H9 (cell line): ENCODE data around the gene PPP1R14C. TPM values are rescaled to one million over a fixed set of nuclear protein-coding genes. Genes with fewer than 3 reads are reported as not detected.

Experiments used
- DNase-seq: peaks from one replicate; pipeline ENCODE4 v3.0.0-alpha.2; 2017
- H2AFZ ChIP-seq: one replicate; pipeline ENCODE4 v1.6.1; 2013; ENCODE audit warnings: mild to moderate bottlenecking, low read length, control low read depth, moderate library complexity
- H2AK5ac ChIP-seq: 2 replicates; pipeline ENCODE4 v1.6.1; 2013; ENCODE audit warnings: low read length, control low read depth, mixed read lengths; ENCODE audit not compliant: insufficient read length
- H2BK120ac ChIP-seq: one replicate; pipeline ENCODE4 v1.6.1; 2013; ENCODE audit warnings: low read depth, mild to moderate bottlenecking, low read length, control low read depth, inconsistent platforms; ENCODE audit not compliant: poor library complexity, severe bottlenecking
- H2BK12ac ChIP-seq: 2 replicates; pipeline ENCODE4 v1.6.1; 2013; ENCODE audit warnings: low read length, control low read depth, mixed read lengths, low read depth; ENCODE audit not compliant: insufficient read length
- H2BK15ac ChIP-seq: 2 replicates; pipeline ENCODE4 v1.6.1; 2013; ENCODE audit warnings: low read depth, low read length, control low read depth
- H2BK20ac ChIP-seq: one replicate; pipeline ENCODE4 v1.6.1; 2013; ENCODE audit warnings: low read depth, mild to moderate bottlenecking, low read length, control low read depth, inconsistent platforms; ENCODE audit not compliant: poor library complexity, severe bottlenecking
- H2BK5ac ChIP-seq: 2 replicates; pipeline ENCODE4 v1.6.1; 2013; ENCODE audit warnings: low read length, control low read depth, mixed read lengths; ENCODE audit not compliant: insufficient read length
- H3K14ac ChIP-seq: 2 replicates; pipeline ENCODE4 v1.6.1; 2013; ENCODE audit warnings: low read length, control low read depth; ENCODE audit not compliant: insufficient read depth
- H3K18ac ChIP-seq: 2 replicates; pipeline ENCODE4 v1.6.1; 2013; ENCODE audit warnings: low read depth, mild to moderate bottlenecking, mixed read lengths, low read length, control low read depth; ENCODE audit not compliant: insufficient read length
- H3K23ac ChIP-seq: 2 replicates; pipeline ENCODE4 v1.6.1; 2013; ENCODE audit warnings: low read length, control low read depth, mixed read lengths, low read depth; ENCODE audit not compliant: insufficient read length
- H3K23me2 ChIP-seq: 2 replicates; pipeline ENCODE4 v1.6.1; 2013; ENCODE audit warnings: low read depth, mild to moderate bottlenecking, mixed read lengths, low read length, control low read depth; ENCODE audit not compliant: insufficient read length, poor library complexity, severe bottlenecking
- H3K27ac ChIP-seq: 2 replicates; pipeline ENCODE4 v1.5.1; 2013; ENCODE audit warnings: low read length, control low read depth, mixed read lengths, low read depth; ENCODE audit not compliant: insufficient read length
- H3K27me3 ChIP-seq: 2 replicates; pipeline ENCODE4 v1.6.1; 2013; ENCODE audit warnings: low read length, control low read depth, inconsistent platforms; ENCODE audit not compliant: insufficient read depth
- H3K4ac ChIP-seq: 2 replicates; pipeline ENCODE4 v1.6.1; 2013; ENCODE audit warnings: low read depth, mild to moderate bottlenecking, control low read depth, inconsistent platforms, low read length, moderate library complexity
- H3K4me1 ChIP-seq: 2 replicates; pipeline ENCODE4 v1.6.1; 2013; ENCODE audit warnings: low read length, control low read depth, inconsistent platforms; ENCODE audit not compliant: insufficient read depth
- H3K4me2 ChIP-seq: 2 replicates; pipeline ENCODE4 v1.6.1; 2013; ENCODE audit warnings: low read length, control low read depth, mixed read lengths; ENCODE audit not compliant: insufficient read length, insufficient read depth
- H3K56ac ChIP-seq: 2 replicates; pipeline ENCODE4 v1.6.1; 2013; ENCODE audit warnings: low read depth, mild to moderate bottlenecking, mixed read lengths, low read length, control low read depth; ENCODE audit not compliant: insufficient read length
- H3K79me1 ChIP-seq: 2 replicates; pipeline ENCODE4 v1.6.1; 2013; ENCODE audit warnings: low read depth, mild to moderate bottlenecking, moderate library complexity, low read length, control low read depth, inconsistent platforms; ENCODE audit not compliant: insufficient read depth, poor library complexity, severe bottlenecking
- H3K79me2 ChIP-seq: 2 replicates; pipeline ENCODE4 v1.6.1; 2013; ENCODE audit warnings: low read length, control low read depth, inconsistent platforms; ENCODE audit not compliant: insufficient read depth
- H3K9ac ChIP-seq: 2 replicates; pipeline ENCODE4 v1.6.1; 2013; ENCODE audit warnings: low read length, control low read depth, mixed read lengths; ENCODE audit not compliant: insufficient read length; ENCODE audit errors: extremely low read depth
- H3K9me3 ChIP-seq: one replicate; pipeline ENCODE4 v1.6.1; 2013; ENCODE audit warnings: low read depth, low read length, inconsistent platforms; ENCODE audit not compliant: control insufficient read depth
- H3T11ph ChIP-seq: one replicate; pipeline ENCODE4 v1.6.1; 2013; ENCODE audit warnings: mild to moderate bottlenecking, low read length, control low read depth, inconsistent platforms
- H4K20me1 ChIP-seq: one replicate; pipeline ENCODE4 v1.6.1; 2013; ENCODE audit not compliant: control insufficient read depth, insufficient read length, insufficient read depth
- H4K5ac ChIP-seq: 2 replicates; pipeline ENCODE4 v1.6.1; 2013; ENCODE audit warnings: low read depth, mild to moderate bottlenecking, mixed read lengths, low read length, control low read depth; ENCODE audit not compliant: insufficient read length
- H4K8ac ChIP-seq: replicated peaks from 2 replicates; pipeline ENCODE4 v1.6.1; 2013; ENCODE audit warnings: low read length, control low read depth, mixed read lengths, low read depth; ENCODE audit not compliant: insufficient read length
- H4K91ac ChIP-seq: 2 replicates; pipeline ENCODE4 v1.6.1; 2013; ENCODE audit warnings: low read depth, mild to moderate bottlenecking, moderate library complexity, mixed read lengths, low read length, control low read depth; ENCODE audit not compliant: insufficient read length
- H3K27ac Mint-ChIP-seq, 3 experiments: 2 replicates in 2 of 3; 3 replicates in 1 of 3; pipeline ENCODE4 v1.8.0; 2020 to 2021; ENCODE audit warnings: mixed read lengths in 3 of 3, mild to moderate bottlenecking in 1 of 3, moderate library complexity in 1 of 3
- H3K27me3 Mint-ChIP-seq: 2 replicates; pipeline ENCODE4 v1.8.0; 2021; ENCODE audit warnings: low read depth, mild to moderate bottlenecking, moderate library complexity, mixed read lengths
- H3K36me3 Mint-ChIP-seq, 3 experiments: 2 replicates in 2 of 3; 3 replicates in 1 of 3; pipeline ENCODE4 v1.8.0; 2020 to 2021; ENCODE audit warnings: low read depth in 3 of 3, mixed read lengths in 3 of 3; ENCODE audit not compliant: insufficient read depth in 1 of 3
- H3K4me1 Mint-ChIP-seq, 2 experiments: 2 replicates each; pipeline ENCODE4 v1.8.0; 2020; ENCODE audit warnings: mixed read lengths in 2 of 2
- H3K4me3 Mint-ChIP-seq, 2 experiments: 2 replicates in 1 of 2; 3 replicates in 1 of 2; pipeline ENCODE4 v1.8.0; 2020 to 2021; ENCODE audit warnings: mild to moderate bottlenecking in 2 of 2, mixed read lengths in 2 of 2, moderate library complexity in 1 of 2
- H3K9me3 Mint-ChIP-seq, 2 experiments: 2 replicates in 1 of 2; 3 replicates in 1 of 2; pipeline ENCODE4 v1.8.0; 2020; ENCODE audit warnings: mild to moderate bottlenecking in 2 of 2, mixed read lengths in 2 of 2, moderate library complexity in 1 of 2
- WGBS: extraction: QIAGEN DNeasy Blood & Tissue Kit; methylation state at CpG from one replicate; pipeline ENCODE4 v1.1.7; 2013; ENCODE audit warnings: missing lambda C conversion rate, low lambda C conversion rate, mixed read lengths; ENCODE audit not compliant: insufficient read length; ENCODE audit errors: extremely low coverage; 5-methylcytosine and 5-hydroxymethylcytosine counted together
- total RNA-seq: library from RNA; stranded (reverse); gene quantifications from 2 replicates; pipeline ENCODE4 v1.2.1, GENCODE V29; 2021
- TF ChIP-seq, protein P1 (sequence below): fragments of 200-600 bp; sonication (generic); conservative IDR thresholded peaks from 3 replicates; pipeline ENCODE4 v1.8.0; 2021; ENCODE audit warnings: antibody characterized with exemption, mild to moderate bottlenecking

Gene PPP1R14C
- total RNA-seq, 1 experiment from 2014 or later: 0.37 TPM

DNA sequence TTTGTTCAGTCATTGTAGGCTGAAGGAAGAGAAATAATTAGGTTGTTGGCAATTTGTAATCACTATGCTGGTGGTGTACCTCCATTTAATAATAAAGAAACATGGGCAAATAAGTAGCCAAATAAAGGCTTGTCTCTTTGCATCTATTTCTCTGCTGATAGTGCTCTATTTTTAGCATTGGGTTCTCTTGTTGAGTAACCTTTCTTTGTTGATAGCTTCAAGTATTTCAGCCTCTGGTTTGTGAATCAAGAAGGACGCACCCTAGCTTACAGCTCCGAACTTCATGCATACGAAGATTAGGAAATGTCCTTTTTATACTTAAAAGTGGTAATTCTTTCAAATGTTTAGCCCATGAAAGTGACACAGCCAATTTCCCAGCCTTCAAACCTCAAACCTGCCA, 2.6 kb downstream of the PPP1R14C start:
- H3K4me1 ChIP-seq: peaks cover 2% of the 10 kb centered on the region; the same call in 1 of the 2 replicates
- peaks cover 15 to 21% of the 10 kb centered on the region in 2 experiments for H3K4me1 Mint-ChIP-seq
- no peaks in the 10 kb centered on the region for H3K9me3 ChIP-seq
- no peak overlapping the region for H2BK12ac ChIP-seq
- H2BK20ac ChIP-seq: no peak overlapping the region
- no peak overlapping the region for H4K5ac ChIP-seq
- no peak overlapping the region for H3K27ac ChIP-seq
- peaks cover 34% of the 10 kb centered on the region for H3K27me3 ChIP-seq
- no peak overlapping the region for H3K27ac Mint-ChIP-seq
- DNase-seq: no peak
- no peak overlapping the region for H3K14ac ChIP-seq
- no peak overlapping the region for H3K9ac ChIP-seq
- peaks cover 87% of the 10 kb centered on the region for H3K27me3 Mint-ChIP-seq
- H2AFZ ChIP-seq: no peak overlapping the region
- no peak overlapping the region for H4K8ac ChIP-seq
- H3K4me2 ChIP-seq: no peak overlapping the region
- H3K23me2 ChIP-seq: peaks cover 14% of the 10 kb centered on the region
- no peak overlapping the region for H3K18ac ChIP-seq
- H3K4me3 Mint-ChIP-seq: no peak overlapping the region
- H2BK120ac ChIP-seq: no peak overlapping the region
- no peak overlapping the region for H3T11ph ChIP-seq
- no peaks in the 10 kb centered on the region; a peak in 2 of 7 replicates for H3K36me3 Mint-ChIP-seq
- no peaks in the 10 kb centered on the region for H3K79me2 ChIP-seq
- H4K20me1 ChIP-seq: no peaks in the 10 kb centered on the region
- no peak overlapping the region for H2BK5ac ChIP-seq
- no CpG with 5 or more reads among the region's 3 CpGs for WGBS
- no peak overlapping the region for H2AK5ac ChIP-seq
- no peak overlapping the region for H3K4ac ChIP-seq
- no peak overlapping the region for H2BK15ac ChIP-seq
- TF ChIP-seq, protein P1, sequence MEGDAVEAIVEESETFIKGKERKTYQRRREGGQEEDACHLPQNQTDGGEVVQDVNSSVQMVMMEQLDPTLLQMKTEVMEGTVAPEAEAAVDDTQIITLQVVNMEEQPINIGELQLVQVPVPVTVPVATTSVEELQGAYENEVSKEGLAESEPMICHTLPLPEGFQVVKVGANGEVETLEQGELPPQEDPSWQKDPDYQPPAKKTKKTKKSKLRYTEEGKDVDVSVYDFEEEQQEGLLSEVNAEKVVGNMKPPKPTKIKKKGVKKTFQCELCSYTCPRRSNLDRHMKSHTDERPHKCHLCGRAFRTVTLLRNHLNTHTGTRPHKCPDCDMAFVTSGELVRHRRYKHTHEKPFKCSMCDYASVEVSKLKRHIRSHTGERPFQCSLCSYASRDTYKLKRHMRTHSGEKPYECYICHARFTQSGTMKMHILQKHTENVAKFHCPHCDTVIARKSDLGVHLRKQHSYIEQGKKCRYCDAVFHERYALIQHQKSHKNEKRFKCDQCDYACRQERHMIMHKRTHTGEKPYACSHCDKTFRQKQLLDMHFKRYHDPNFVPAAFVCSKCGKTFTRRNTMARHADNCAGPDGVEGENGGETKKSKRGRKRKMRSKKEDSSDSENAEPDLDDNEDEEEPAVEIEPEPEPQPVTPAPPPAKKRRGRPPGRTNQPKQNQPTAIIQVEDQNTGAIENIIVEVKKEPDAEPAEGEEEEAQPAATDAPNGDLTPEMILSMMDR: no peak
- H3K56ac ChIP-seq: no peak overlapping the region
- H3K23ac ChIP-seq: no peak overlapping the region
- H4K91ac ChIP-seq: no peak overlapping the region
- H3K79me1 ChIP-seq: no peaks in the 10 kb centered on the region
- H3K9me3 Mint-ChIP-seq: peaks cover 0 to 2% of the 10 kb centered on the region in 2 experiments; a peak in 1 of 5 replicates
